HUES6 (cell line): ENCODE results near the gene TEDC2.

Source experiments
- H3K27ac ChIP-seq: 2 replicates; pipeline ENCODE4 v1.7.0; 2013; ENCODE audit warnings: low read depth, mild to moderate bottlenecking, low read length, inconsistent platforms
- H3K27me3 ChIP-seq: 2 replicates; pipeline ENCODE4 v1.6.1; 2013; ENCODE audit warnings: low read length; ENCODE audit not compliant: control insufficient read depth, insufficient read depth
- H3K36me3 ChIP-seq: 2 replicates; pipeline ENCODE4 v1.6.1; 2013; ENCODE audit warnings: low read length; ENCODE audit not compliant: control insufficient read depth, insufficient read depth
- H3K4me1 ChIP-seq: 2 replicates; pipeline ENCODE4 v1.6.1; 2013; ENCODE audit warnings: low read length; ENCODE audit not compliant: control insufficient read depth, insufficient read depth
- H3K4me3 ChIP-seq: 2 replicates; pipeline ENCODE4 v1.5.1; 2013; ENCODE audit warnings: low read depth, low read length
- H3K9ac ChIP-seq: one replicate; pipeline ENCODE4 v1.6.1; 2013; ENCODE audit warnings: mild to moderate bottlenecking, low read length
- H3K9me3 ChIP-seq: 2 replicates; pipeline ENCODE4 v1.6.1; 2013; ENCODE audit warnings: low read depth, low read length; ENCODE audit not compliant: control insufficient read depth, insufficient read depth

Gene TEDC2

DNA sequence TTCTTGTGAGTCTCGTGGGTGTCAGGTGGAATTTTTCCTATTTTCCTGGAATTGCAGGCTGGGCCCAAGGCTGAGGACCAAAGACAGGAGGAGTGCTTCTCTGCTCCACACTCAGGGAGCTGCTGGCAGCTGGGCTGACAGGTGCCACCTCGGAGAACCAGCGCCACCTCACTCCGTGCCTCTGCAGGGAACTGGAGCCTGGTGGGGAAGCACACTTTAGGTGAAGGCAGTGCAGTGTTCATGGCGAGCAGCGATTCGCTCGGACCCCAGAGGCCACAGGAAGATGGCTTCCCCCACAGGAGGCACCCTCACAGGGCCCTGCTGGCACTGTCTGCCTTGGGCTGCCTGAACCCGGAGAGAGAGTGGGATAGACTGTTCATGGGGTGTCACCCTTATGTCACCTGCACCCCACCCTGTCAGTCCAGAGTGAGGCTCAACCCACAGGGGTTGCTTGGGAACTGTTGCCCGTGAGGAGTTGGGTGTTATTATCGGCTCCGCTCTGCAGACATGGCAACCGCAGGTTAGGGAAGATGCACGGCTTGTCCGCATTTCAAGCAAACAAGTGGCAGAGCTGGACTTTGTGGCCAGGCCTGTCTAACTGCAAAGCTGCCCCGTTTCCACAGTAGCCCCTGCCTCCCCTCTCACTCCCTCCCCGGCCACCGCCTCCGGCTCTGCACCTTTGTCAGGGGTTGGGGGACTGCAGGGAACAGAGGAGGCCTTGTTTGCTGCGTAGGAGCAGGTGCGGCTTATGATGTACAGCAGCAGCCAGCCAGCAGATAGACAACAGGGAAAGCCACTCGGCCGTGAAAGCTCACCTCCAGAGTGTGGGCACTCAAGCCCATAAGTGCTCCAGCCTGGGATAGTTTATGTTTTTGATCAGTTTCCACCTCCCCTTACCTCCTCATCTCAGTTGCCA lies 30.5 kb downstream of the TEDC2 start:
- H3K9ac ChIP-seq, result no peak overlapping the region
- no peak overlapping the region for H3K27ac ChIP-seq
- no peak overlapping the region for H3K4me3 ChIP-seq
- no peaks in the 10 kb centered on the region for H3K9me3 ChIP-seq
- no peaks in the 10 kb centered on the region for H3K27me3 ChIP-seq
- no peaks in the 10 kb centered on the region for H3K36me3 ChIP-seq
- H3K4me1 ChIP-seq, result peaks cover 11% of the 10 kb centered on the region

DNA sequence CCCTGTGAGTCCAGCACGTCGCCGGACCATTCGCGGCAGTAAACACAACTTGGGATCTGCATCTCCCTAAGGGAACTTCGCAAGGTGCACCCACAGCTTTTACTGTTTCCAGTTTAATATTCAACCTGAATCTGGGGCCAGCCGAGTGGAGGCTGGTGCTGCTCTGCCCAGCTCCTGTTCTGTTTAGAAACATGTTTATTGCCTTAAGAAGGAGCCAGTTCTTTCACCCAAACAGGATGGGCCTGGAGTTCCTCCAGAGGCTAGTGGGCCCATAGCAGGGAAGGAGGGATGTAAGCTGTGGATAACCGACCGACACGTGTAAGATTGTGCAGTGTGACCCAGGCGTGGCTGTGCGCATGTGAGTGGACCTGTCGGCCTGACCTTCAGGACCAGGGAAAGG lies 32.4 kb downstream of the TEDC2 start:
- Histone ChIP-seq H3K9ac (no peak overlapping the region), H3K4me1 (peaks cover 6% of the 10 kb centered on the region), H3K9me3 (no peaks in the 10 kb centered on the region), H3K27me3 (no peaks in the 10 kb centered on the region), H3K36me3 (peaks cover 13% of the 10 kb centered on the region; the same call in 1 of the 2 replicates), H3K27ac (no peak overlapping the region), H3K4me3 (no peak overlapping the region)

DNA sequence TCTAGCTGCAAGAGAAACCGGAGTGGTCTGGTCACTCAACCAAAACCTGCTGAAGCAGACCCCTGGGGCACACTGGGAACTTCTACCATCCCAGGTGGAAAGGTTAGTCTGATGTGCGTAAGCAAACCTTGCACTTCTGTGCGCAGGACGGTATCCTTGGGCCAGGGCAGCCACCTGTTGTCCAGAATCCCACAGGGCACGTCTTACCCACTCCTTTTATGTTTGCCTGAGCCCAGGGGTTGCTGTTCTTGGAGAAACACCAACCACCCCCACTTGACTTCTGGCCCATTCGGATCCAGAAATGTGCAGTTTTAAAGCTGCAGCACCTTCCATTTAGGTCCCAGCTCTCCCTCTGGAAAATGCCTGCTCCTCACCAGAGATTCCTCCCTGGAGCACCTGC lies 33.7 kb downstream of the TEDC2 start:
- peaks cover 24% of the 10 kb centered on the region; the same call in 1 of the 2 replicates for H3K36me3 ChIP-seq
- H3K9ac ChIP-seq, result no peak overlapping the region
- no peak overlapping the region for H3K27ac ChIP-seq
- H3K4me3 ChIP-seq, result no peak overlapping the region
- no peaks in the 10 kb centered on the region for H3K4me1 ChIP-seq
- no peaks in the 10 kb centered on the region for H3K27me3 ChIP-seq
- no peaks in the 10 kb centered on the region for H3K9me3 ChIP-seq

DNA sequence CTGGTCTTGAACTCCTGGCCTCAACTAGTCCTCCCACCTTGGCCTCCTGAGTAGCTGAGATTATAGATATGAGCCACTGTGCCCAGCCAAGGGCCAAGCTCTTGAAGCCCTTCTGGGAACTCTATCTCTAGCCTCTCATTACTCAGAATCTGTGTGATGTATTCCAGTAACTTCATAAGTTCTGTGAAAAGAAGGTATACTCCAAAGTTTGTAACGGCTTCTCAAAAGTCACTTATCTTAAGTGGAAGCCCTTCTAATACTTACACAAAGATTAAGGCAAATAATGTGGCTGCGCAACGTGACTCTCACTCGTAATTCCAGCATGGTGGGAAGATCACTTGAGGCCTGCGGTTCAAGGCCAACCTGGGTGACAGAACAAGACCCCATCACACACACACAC lies 34.7 kb downstream of the TEDC2 start:
- peaks cover 24% of the 10 kb centered on the region; the same call in 1 of the 2 replicates for H3K36me3 ChIP-seq
- no peak overlapping the region for H3K9ac ChIP-seq
- no peaks in the 10 kb centered on the region for H3K4me1 ChIP-seq
- no peaks in the 10 kb centered on the region for H3K27me3 ChIP-seq
- H3K4me3 ChIP-seq, result no peak overlapping the region
- no peak overlapping the region for H3K27ac ChIP-seq
- no peaks in the 10 kb centered on the region for H3K9me3 ChIP-seq

DNA sequence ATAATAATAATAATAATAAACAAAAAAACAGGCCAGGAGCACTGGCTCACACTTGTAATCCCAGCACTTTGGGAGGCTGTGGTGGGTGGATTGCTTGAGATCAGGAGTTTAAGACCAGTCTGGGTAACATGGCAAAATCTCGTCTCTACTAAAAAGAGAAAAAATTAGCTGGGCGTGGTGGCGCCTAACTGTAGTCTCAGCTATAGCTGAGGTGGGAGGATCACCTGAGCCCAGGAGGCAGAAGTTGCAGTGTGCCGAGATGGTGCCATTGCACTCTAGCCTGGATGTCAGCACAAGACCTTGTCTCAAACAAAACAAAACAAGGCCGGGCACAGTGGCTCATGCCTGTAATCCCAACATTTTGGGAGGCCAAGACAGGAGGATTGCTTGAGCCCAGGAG lies 35.1 kb downstream of the TEDC2 start:
- no peaks in the 10 kb centered on the region for H3K27me3 ChIP-seq
- no peak overlapping the region for H3K9ac ChIP-seq
- H3K4me3 ChIP-seq, result no peak overlapping the region
- H3K9me3 ChIP-seq, result no peaks in the 10 kb centered on the region
- no peaks in the 10 kb centered on the region for H3K4me1 ChIP-seq
- peaks cover 24% of the 10 kb centered on the region; the same call in 1 of the 2 replicates for H3K36me3 ChIP-seq
- H3K27ac ChIP-seq, result no peak overlapping the region

DNA sequence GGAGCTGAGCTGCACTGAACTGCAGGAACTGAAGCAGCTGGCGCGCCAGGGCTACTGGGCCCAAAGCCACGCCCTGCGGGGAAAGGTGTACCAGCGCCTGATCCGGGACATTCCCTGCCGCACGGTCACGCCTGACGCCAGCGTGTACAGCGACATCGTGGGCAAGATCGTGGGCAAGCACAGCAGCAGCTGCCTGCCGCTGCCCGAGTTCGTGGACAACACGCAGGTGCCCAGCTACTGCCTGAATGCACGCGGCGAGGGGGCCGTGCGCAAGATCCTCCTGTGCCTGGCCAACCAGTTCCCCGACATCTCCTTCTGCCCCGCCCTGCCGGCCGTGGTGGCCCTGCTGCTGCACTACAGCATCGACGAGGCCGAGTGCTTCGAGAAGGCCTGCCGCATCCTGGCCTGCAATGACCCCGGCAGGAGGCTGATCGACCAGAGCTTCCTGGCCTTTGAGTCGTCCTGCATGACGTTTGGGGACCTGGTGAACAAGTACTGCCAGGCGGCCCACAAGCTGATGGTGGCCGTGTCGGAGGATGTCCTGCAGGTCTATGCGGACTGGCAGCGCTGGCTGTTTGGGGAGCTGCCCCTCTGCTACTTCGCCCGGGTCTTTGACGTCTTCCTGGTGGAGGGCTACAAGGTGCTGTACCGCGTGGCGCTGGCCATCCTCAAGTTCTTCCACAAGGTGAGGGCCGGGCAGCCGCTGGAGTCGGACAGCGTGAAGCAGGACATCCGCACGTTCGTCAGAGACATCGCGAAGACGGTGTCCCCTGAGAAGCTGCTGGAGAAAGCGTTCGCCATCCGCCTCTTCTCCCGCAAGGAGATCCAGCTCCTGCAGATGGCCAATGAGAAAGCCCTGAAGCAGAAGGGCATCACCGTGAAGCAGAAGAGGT lies 36.6 kb downstream of the TEDC2 start:
- no peaks in the 10 kb centered on the region for H3K27me3 ChIP-seq
- no peak overlapping the region for H3K27ac ChIP-seq

DNA sequence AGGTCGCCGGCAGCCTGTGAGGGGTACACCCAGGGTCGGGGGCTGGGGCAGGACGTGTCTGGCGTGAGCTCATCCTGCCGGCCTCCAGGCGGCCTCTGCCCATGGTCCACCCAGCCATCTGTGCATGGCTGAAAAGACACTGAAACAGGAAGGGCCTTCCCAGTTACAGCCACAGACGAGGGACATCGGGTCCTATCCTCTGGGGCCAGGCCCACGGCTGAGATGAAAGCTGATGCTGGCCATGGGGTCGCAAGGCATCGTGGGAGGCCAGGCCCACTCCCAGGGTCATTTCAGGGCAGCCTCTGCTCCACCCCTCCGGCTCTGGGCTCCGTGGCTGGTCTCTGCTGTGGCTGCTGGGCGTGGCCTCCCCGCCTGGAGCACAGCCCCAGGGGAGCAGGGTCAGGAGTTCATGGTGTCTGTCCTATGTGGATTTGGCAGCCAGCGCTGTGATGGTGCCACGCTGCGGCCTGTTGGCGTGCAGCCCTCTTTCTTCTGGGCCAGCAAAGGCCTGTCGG lies 37.3 kb downstream of the TEDC2 start:
- H3K4me1 ChIP-seq, result peaks cover 11% of the 10 kb centered on the region
- no peaks in the 10 kb centered on the region for H3K27me3 ChIP-seq
- peaks cover 24% of the 10 kb centered on the region; the same call in 1 of the 2 replicates for H3K36me3 ChIP-seq
- H3K4me3 ChIP-seq, result no peak overlapping the region
- H3K9me3 ChIP-seq, result no peaks in the 10 kb centered on the region
- H3K9ac ChIP-seq, result no peak overlapping the region
- no peak overlapping the region for H3K27ac ChIP-seq

More for the DNA sequence above, 36.6 kb downstream of the TEDC2 start:
- H3K9ac ChIP-seq, result no peak overlapping the region
- H3K9me3 ChIP-seq, result no peaks in the 10 kb centered on the region
- no peak overlapping the region for H3K4me3 ChIP-seq
- H3K4me1 ChIP-seq, result peaks cover 5% of the 10 kb centered on the region
- peaks cover 24% of the 10 kb centered on the region; the same call in 1 of the 2 replicates for H3K36me3 ChIP-seq

DNA sequence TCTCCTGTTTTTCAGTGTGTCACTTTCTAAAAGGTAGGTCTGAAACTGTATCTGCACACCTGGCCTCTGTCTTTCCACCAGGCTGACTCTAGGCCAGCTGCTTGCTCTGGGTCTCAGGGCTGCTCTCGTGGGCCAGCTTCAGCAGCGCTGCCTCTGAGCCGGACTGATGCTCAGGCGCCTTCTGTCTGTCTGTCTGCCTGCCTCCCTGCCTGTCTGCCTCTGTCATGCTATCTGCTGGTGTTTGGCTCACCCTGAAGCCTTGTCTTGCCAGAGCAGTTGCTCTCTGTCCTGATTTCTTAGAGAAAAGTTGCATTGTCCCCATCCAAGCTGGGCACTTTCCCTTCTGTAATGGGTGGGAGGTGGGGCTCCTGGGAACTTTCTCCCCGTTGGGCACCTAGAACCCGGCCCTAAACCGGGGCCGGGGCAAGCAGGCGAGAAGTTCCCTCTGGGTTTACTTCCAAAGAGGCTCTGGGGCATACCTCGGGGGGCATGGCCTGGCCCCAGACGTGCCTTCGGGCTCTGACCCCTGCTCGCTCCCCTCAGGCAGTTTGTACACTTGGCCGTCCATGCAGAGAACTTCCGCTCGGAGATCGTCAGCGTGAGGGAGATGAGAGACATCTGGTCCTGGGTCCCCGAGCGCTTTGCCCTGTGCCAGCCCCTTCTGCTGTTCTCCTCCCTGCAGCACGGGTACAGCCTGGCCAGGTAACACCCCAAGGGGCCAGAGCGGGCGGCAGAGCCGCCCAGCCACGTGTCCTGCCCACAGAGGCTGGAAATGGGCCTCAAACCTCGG lies 38.0 kb downstream of the TEDC2 start:
- Histone ChIP-seq H3K27me3 (no peaks in the 10 kb centered on the region), H3K36me3 (peaks cover 24% of the 10 kb centered on the region; the same call in 1 of the 2 replicates), H3K4me3 (no peak overlapping the region), H3K9me3 (no peaks in the 10 kb centered on the region), H3K27ac (no peak overlapping the region), H3K4me1 (peaks cover 11% of the 10 kb centered on the region), H3K9ac (no peak overlapping the region)

DNA sequence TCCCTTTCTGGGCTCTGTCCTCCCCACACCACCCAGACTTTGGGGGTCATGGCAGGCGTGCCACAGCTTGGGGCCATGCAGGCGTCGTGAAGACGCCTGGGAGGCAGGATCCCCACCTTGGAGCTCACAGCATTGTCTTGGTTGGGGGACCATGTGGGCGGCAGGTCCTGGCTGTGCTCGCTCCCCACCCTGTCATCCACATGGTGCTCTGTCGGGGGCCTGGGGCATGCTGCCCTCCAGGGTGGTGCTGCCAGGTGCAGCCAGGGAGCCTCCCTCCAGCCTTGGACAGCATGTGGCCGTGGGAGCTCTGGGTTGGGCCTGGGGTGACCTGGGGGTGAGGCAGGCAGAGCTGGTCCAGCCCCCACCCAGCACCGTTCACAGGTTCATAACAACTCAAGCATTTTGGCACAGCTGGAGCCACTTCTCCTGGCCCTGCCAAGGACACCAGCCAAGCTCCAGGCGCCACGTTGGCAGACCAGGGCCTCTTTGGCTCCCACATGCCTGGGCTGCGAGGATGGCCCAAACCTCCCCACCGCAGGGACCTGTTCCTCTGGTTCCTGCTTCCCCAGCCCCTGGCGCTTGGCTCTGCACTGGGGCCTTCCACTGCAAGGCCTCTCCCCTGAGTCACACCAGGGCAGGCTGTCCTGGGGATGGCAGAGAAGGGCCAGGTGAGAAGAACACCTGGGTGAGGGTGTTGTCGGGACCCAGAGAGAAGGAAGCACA lies 38.8 kb downstream of the TEDC2 start:
- Histone ChIP-seq H3K27me3 (no peaks in the 10 kb centered on the region), H3K9me3 (no peaks in the 10 kb centered on the region), H3K4me3 (no peak overlapping the region), H3K36me3 (peaks cover 24% of the 10 kb centered on the region; the same call in 1 of the 2 replicates), H3K9ac (no peak overlapping the region), H3K27ac (no peak overlapping the region), H3K4me1 (peaks cover 11% of the 10 kb centered on the region)

DNA sequence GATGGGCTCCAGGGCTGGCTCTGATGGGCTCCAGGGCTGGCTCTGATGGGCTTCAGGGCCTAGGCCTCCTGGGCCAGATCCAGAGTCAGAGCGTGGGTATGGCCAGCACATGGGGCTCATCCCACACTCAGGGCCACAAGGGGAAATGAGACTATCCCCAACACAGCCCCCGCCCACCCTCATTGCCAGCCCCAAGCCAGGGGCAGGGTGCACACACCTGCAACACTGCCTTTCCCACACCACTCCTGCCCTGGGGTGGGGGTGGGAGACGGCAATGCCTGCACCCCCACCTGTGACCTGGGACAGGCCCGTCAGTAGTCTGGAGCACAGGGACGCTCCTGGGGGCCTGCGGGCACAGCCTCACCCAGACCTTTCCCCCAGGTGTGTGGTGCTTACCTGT lies 39.5 kb downstream of the TEDC2 start:
- H3K4me3 ChIP-seq, result no peak overlapping the region
- no peak overlapping the region for H3K27ac ChIP-seq
- H3K27me3 ChIP-seq, result no peaks in the 10 kb centered on the region
- H3K9ac ChIP-seq, result no peak overlapping the region
- H3K9me3 ChIP-seq, result no peaks in the 10 kb centered on the region
- H3K4me1 ChIP-seq, result peaks cover 11% of the 10 kb centered on the region
- H3K36me3 ChIP-seq, result peaks cover 24% of the 10 kb centered on the region; the same call in 1 of the 2 replicates
